ENCODE data around the gene PLAAT4.

PLAAT4 gene

GRCh38 chr11:63534076-63534475 lies 2.5 kb upstream of the PLAAT4 start:
- DNase-seq (ENCODE audit: low read depth in 1 of 2, low spot score in 1 of 2): no peak
- Histone ChIP-seq H3K4me3 (replicated peaks; ENCODE audit: insufficient read depth, low read length) (no peak overlapping the region), H3K27ac (replicated peaks) (no peak overlapping the region), H3K27me3 (ENCODE audit: insufficient read depth, poor library complexity, severe bottlenecking) (no peaks in the 10 kb centered on the region)
- TF ChIP-seq CTCF (IDR thresholded peaks at IDR 0.05; ENCODE audit: insufficient read depth, low read length) (no peak), REST (IDR thresholded peaks at IDR 0.05; ENCODE audit: insufficient replicate concordance, low read depth) (no peak), GABPA (IDR thresholded peaks at IDR 0.05; ENCODE audit: low read depth) (no peak), SPI1 (IDR thresholded peaks at IDR 0.05; ENCODE audit: borderline replicate concordance, low read depth) (no peak), POLR2AphosphoS5 (IDR thresholded peaks at IDR 0.05; ENCODE audit: low read depth) (no peak)

- Histone ChIP-seq H3K27ac (replicated peaks) (no peak overlapping the region), H3K27me3 (ENCODE audit: insufficient read depth, poor library complexity, severe bottlenecking) (no peaks in the 10 kb centered on the region), H3K4me3 (replicated peaks; ENCODE audit: insufficient read depth, low read length) (no peak overlapping the region)
- DNase-seq (ENCODE audit: low read depth in 1 of 2, low spot score in 1 of 2): no peak
- TF ChIP-seq SPI1 (IDR thresholded peaks at IDR 0.05; ENCODE audit: borderline replicate concordance, low read depth) (no peak), CTCF (IDR thresholded peaks at IDR 0.05; ENCODE audit: insufficient read depth, low read length) (no peak), GABPA (IDR thresholded peaks at IDR 0.05; ENCODE audit: low read depth) (no peak), REST (IDR thresholded peaks at IDR 0.05; ENCODE audit: insufficient replicate concordance, low read depth) (no peak), POLR2AphosphoS5 (IDR thresholded peaks at IDR 0.05; ENCODE audit: low read depth) (no peak)
Measured at GRCh38 chr11:63534895-63535461, 1.6 kb upstream of the PLAAT4 start.

GRCh38 chr11:63535734-63536133 lies 874 bp upstream of the PLAAT4 start:
- TF ChIP-seq REST (IDR thresholded peaks at IDR 0.05; ENCODE audit: insufficient replicate concordance, low read depth) (no peak), CTCF (IDR thresholded peaks at IDR 0.05; ENCODE audit: insufficient read depth, low read length) (no peak), SPI1 (IDR thresholded peaks at IDR 0.05; ENCODE audit: borderline replicate concordance, low read depth) (no peak), GABPA (IDR thresholded peaks at IDR 0.05; ENCODE audit: low read depth) (no peak), POLR2AphosphoS5 (IDR thresholded peaks at IDR 0.05; ENCODE audit: low read depth) (no peak)
- Histone ChIP-seq H3K27ac (replicated peaks) (no peak overlapping the region), H3K4me3 (replicated peaks; ENCODE audit: insufficient read depth, low read length) (no peak overlapping the region), H3K27me3 (ENCODE audit: insufficient read depth, poor library complexity, severe bottlenecking) (no peaks in the 10 kb centered on the region)
- DNase-seq (ENCODE audit: low read depth in 1 of 2, low spot score in 1 of 2): peak in 1 of 2 experiments; percentile 3

All from HL-60 (cell line).